Activated B cell treated with CpG ODN at 0.5 μM for 24 hours (primary cell): ENCODE results near the gene KDM4C. TPM values are rescaled to one million over a fixed set of nuclear protein-coding genes. Genes with fewer than 3 reads are reported as not detected.
A peak's percentile ranks its signal among the peaks of the same experiment; 100 is the strongest.

Experiments used
- ATAC-seq: fragments of 200-7000 bp; cut with Tn5 transposase; one replicate; pipeline ENCODE4 v1.10.0; 2021; ENCODE audit warnings: low read depth, mild to moderate bottlenecking, moderate library complexity
- CTCF ChIA-PET: fragments of 350-600 bp; sonication (Branson Sonifier 250); formaldehyde crosslinking; loops from one replicate; lab custom pipeline; 2021; ENCODE audit warnings: antibody characterized with exemption; lab: Charles Lee
- POLR2A ChIA-PET: fragments of 350-600 bp; sonication (Branson Sonifier 250); formaldehyde crosslinking; loops from one replicate; lab custom pipeline; 2021; ENCODE audit warnings: antibody characterized with exemption; lab: Charles Lee
- DNase-seq: peaks from one replicate; pipeline ENCODE4 v3.0.0; 2022
- H3K27ac Mint-ChIP-seq: one replicate; pipeline ENCODE4 v1.8.0; 2020; ENCODE audit warnings: mixed read lengths
- H3K27me3 Mint-ChIP-seq: one replicate; pipeline ENCODE4 v1.8.0; 2021; ENCODE audit warnings: mixed read lengths
- H3K36me3 Mint-ChIP-seq: one replicate; pipeline ENCODE4 v1.8.0; 2021; ENCODE audit warnings: low read depth, mixed read lengths
- H3K4me1 Mint-ChIP-seq: one replicate; pipeline ENCODE4 v1.8.0; 2021; ENCODE audit warnings: mixed read lengths
- H3K4me3 Mint-ChIP-seq: one replicate; pipeline ENCODE4 v1.8.0; 2020; ENCODE audit warnings: mild to moderate bottlenecking, mixed read lengths
- H3K9me3 Mint-ChIP-seq: one replicate; pipeline ENCODE4 v1.8.0; 2020; ENCODE audit warnings: mixed read lengths
- CTCF ChIP-seq: fragments of 200-600 bp; IDR thresholded peaks from one replicate; pipeline ENCODE4 v1.8.0; 2022; ENCODE audit warnings: antibody characterized with exemption, mild to moderate bottlenecking
- intact Hi-C: fragments of 100-400 bp; cut with micrococcal nuclease; formaldehyde crosslinking; loops from one replicate; pipeline ENCODE4 v1.15.1; 2024
- total RNA-seq: library from RNA; stranded (reverse); gene quantifications from 2 replicates; pipeline ENCODE4 v1.2.3, GENCODE V29; 2022

Gene KDM4C
- total RNA-seq, 1 donor from 2014 or later = 113 TPM

GRCh38 chr9:6780690-6781089 lies 22.9 kb downstream of the KDM4C start:
- no peaks in the 10 kb centered on the region for H3K9me3 Mint-ChIP-seq
- peaks cover 94% of the 10 kb centered on the region for H3K4me1 Mint-ChIP-seq
- H3K4me3 Mint-ChIP-seq = no peak overlapping the region
- no peak overlapping the region for H3K27ac Mint-ChIP-seq
- no peak for TF ChIP-seq CTCF
- DNase-seq (no peak), ATAC-seq (no peak)
- peaks cover 1% of the 10 kb centered on the region for H3K36me3 Mint-ChIP-seq
- POLR2A ChIA-PET = interaction anchor here (0.9 to 7.1 kb wide), 3 partner anchors 23 to 99 kb away, joined by 4 to 49 read pairs (median 5); partner anchors contain the start of gene KDM4C
- no peaks in the 10 kb centered on the region for H3K27me3 Mint-ChIP-seq
- intact Hi-C loops = loop anchor here (2.0 to 5.0 kb wide), 2 partner anchors 16 to 37 kb away; no protein-coding TSS in a partner anchor
- CTCF ChIA-PET = interaction anchor here (1.5 kb wide), 2 partner anchors 46 to 196 kb away, joined by 3 to 4 read pairs; no protein-coding TSS in a partner anchor

- Mint-ChIP-seq H3K4me3 (no peak overlapping the region), H3K27ac (no peak overlapping the region), H3K27me3 (no peaks in the 10 kb centered on the region), H3K36me3 (no peaks in the 10 kb centered on the region), H3K9me3 (no peaks in the 10 kb centered on the region), H3K4me1 (peaks cover 94% of the 10 kb centered on the region)
- no peak for TF ChIP-seq CTCF
- ATAC-seq (no peak), DNase-seq (no peak)
- ChIA-PET POLR2A (interaction anchor here (7.1 kb wide), 1 partner anchor 24 kb away, joined by 49 read pairs; the partner anchor contains the start of gene KDM4C), CTCF (interaction anchor here (1.5 kb wide), 2 partner anchors 46 to 197 kb away, joined by 3 to 4 read pairs; no protein-coding TSS in a partner anchor)
- intact Hi-C loops = loop anchor here (2.0 to 5.0 kb wide), 2 partner anchors 17 to 36 kb away; no protein-coding TSS in a partner anchor
These were observed 23.7 kb downstream of the KDM4C start for GRCh38 chr9:6781476-6781875.

GRCh38 chr9:6782345-6782744 lies 24.6 kb downstream of the KDM4C start:
- CTCF ChIA-PET = no interaction called here
- ATAC-seq = no peak

GRCh38 chr9:6782981-6783380 lies 25.2 kb downstream of the KDM4C start:
- no peak for TF ChIP-seq CTCF
- H3K4me3 Mint-ChIP-seq = peak overlapping the region; percentile 1
- ChIA-PET CTCF (no interaction called here), POLR2A (interaction anchor here (1.0 to 7.1 kb wide), 2 partner anchors 9 to 25 kb away, joined by 3 to 49 read pairs; partner anchors contain the start of gene KDM4C)
- H3K9me3 Mint-ChIP-seq = no peaks in the 10 kb centered on the region
- ATAC-seq (no peak), DNase-seq (no peak)
- peaks cover 89% of the 10 kb centered on the region for H3K4me1 Mint-ChIP-seq
- H3K27ac Mint-ChIP-seq = no peak overlapping the region
- no peaks in the 10 kb centered on the region for H3K36me3 Mint-ChIP-seq
- intact Hi-C loops = loop anchor here (5.0 kb wide), 1 partner anchor 34 kb away; no protein-coding TSS in a partner anchor
- H3K27me3 Mint-ChIP-seq = no peaks in the 10 kb centered on the region

More at GRCh38 chr9:6782345-6782744, 24.6 kb downstream of the KDM4C start:
- no peak for DNase-seq
- peaks cover 89% of the 10 kb centered on the region for H3K4me1 Mint-ChIP-seq
- no peaks in the 10 kb centered on the region for H3K36me3 Mint-ChIP-seq
- no peak overlapping the region for H3K4me3 Mint-ChIP-seq
- TF ChIP-seq CTCF = no peak
- H3K9me3 Mint-ChIP-seq = no peaks in the 10 kb centered on the region
- no peak overlapping the region for H3K27ac Mint-ChIP-seq
- no peaks in the 10 kb centered on the region for H3K27me3 Mint-ChIP-seq
- intact Hi-C loops = loop anchor here (5.0 kb wide), 1 partner anchor 35 kb away; no protein-coding TSS in a partner anchor
- POLR2A ChIA-PET = interaction anchor here (1.0 to 7.1 kb wide), 2 partner anchors 10 to 25 kb away, joined by 3 to 49 read pairs; partner anchors contain the start of gene KDM4C

- Mint-ChIP-seq H3K27me3 (no peaks in the 10 kb centered on the region), H3K27ac (peak overlapping the region; percentile 64), H3K4me1 (peaks cover 90% of the 10 kb centered on the region), H3K36me3 (peaks cover 3% of the 10 kb centered on the region), H3K9me3 (no peaks in the 10 kb centered on the region), H3K4me3 (peak overlapping the region; percentile 58)
- ATAC-seq (no peak), DNase-seq (no peak)
- ChIA-PET CTCF (no interaction called here), POLR2A (no interaction called here)
- intact Hi-C loops = loop anchor here (5.0 kb wide), 1 partner anchor 34 kb away; no protein-coding TSS in a partner anchor
- no peak for TF ChIP-seq CTCF
These were observed 26.0 kb downstream of the KDM4C start for GRCh38 chr9:6783753-6784152.
